SK-N-SH (cell line): Measurements from ENCODE around the gene WFDC2.

Experiments
- EP300 ChIP-seq, 2 experiments: IDR thresholded peaks; 2 replicates each; pipeline versions ENCODE4 v1.4.0 to v1.6.1; 2012; ENCODE audit warnings: borderline replicate concordance in 1 of 2, low read depth in 1 of 2, low read length in 1 of 2
- GABPA ChIP-seq: IDR thresholded peaks from 2 replicates; pipeline ENCODE4 v1.4.0; 2012; ENCODE audit warnings: low read depth, mild to moderate bottlenecking
- POLR2AphosphoS5 ChIP-seq: IDR thresholded peaks from 2 replicates; pipeline ENCODE4 v1.6.1; 2012; ENCODE audit warnings: low read depth, low read length
- RCOR1 ChIP-seq: fragments of 150-350 bp; IDR thresholded peaks from 2 replicates; pipeline ENCODE4 v1.6.1; 2017; ENCODE audit warnings: antibody characterized with exemption, low read length
- TAF1 ChIP-seq: IDR thresholded peaks from 2 replicates; pipeline ENCODE4 v1.6.1; 2012; ENCODE audit warnings: low read depth, mild to moderate bottlenecking, low read length, moderate library complexity, borderline replicate concordance
- TCF12 ChIP-seq: IDR thresholded peaks from 2 replicates; pipeline ENCODE4 v1.4.0; 2012
- USF1 ChIP-seq: IDR thresholded peaks from 2 replicates; pipeline ENCODE4 v1.4.0; 2012; ENCODE audit warnings: low read depth, borderline replicate concordance
- TF ChIP-seq, protein P1 (sequence below): fragments of 200-600 bp; sonication (generic); IDR thresholded peaks from 2 replicates; pipeline ENCODE4 v1.6.1; 2017; ENCODE audit warnings: antibody characterized with exemption, mild to moderate bottlenecking, moderate library complexity
- TF ChIP-seq, protein P2 (sequence below): IDR thresholded peaks from 2 replicates; pipeline ENCODE4 v1.4.0; 2012; ENCODE audit warnings: low read depth
- TF ChIP-seq, protein P3 (sequence below): IDR thresholded peaks from 2 replicates; pipeline ENCODE4 v1.6.1; 2012; ENCODE audit warnings: mild to moderate bottlenecking, low read depth, low read length, moderate library complexity

DNA sequence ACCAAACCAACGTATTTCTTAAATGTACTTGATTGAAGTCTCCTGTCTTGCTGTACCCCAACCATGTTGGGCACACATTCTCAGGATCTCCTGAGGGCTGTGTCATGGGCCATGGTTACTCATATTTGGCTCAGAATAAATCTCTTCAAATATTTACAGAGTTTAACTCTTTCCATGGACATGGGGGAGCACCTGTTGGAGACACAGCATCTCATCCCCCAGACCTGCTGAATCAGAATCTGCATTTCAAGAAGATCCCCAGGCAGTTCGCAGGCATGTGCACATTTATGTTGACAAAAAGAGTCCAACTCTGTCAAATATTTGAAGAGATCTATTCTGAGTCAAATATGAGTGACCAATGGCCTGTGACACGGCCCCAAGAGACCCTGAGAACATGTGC is 29.1 kb upstream of the WFDC2 start:
- TF ChIP-seq, protein P1, sequence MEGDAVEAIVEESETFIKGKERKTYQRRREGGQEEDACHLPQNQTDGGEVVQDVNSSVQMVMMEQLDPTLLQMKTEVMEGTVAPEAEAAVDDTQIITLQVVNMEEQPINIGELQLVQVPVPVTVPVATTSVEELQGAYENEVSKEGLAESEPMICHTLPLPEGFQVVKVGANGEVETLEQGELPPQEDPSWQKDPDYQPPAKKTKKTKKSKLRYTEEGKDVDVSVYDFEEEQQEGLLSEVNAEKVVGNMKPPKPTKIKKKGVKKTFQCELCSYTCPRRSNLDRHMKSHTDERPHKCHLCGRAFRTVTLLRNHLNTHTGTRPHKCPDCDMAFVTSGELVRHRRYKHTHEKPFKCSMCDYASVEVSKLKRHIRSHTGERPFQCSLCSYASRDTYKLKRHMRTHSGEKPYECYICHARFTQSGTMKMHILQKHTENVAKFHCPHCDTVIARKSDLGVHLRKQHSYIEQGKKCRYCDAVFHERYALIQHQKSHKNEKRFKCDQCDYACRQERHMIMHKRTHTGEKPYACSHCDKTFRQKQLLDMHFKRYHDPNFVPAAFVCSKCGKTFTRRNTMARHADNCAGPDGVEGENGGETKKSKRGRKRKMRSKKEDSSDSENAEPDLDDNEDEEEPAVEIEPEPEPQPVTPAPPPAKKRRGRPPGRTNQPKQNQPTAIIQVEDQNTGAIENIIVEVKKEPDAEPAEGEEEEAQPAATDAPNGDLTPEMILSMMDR = no peak
- TF ChIP-seq EP300 (IDR thresholded peaks at IDR 0.05; ENCODE audit: borderline replicate concordance in 1 of 2, low read depth in 1 of 2, low read length in 1 of 2) (no peak), POLR2AphosphoS5 (no peak), RCOR1 (no peak), GABPA (no peak), TCF12 (no peak), TAF1 (no peak), USF1 (no peak)
- TF ChIP-seq, protein P2, sequence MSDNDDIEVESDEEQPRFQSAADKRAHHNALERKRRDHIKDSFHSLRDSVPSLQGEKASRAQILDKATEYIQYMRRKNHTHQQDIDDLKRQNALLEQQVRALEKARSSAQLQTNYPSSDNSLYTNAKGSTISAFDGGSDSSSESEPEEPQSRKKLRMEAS = no peak
- TF ChIP-seq, protein P3, sequence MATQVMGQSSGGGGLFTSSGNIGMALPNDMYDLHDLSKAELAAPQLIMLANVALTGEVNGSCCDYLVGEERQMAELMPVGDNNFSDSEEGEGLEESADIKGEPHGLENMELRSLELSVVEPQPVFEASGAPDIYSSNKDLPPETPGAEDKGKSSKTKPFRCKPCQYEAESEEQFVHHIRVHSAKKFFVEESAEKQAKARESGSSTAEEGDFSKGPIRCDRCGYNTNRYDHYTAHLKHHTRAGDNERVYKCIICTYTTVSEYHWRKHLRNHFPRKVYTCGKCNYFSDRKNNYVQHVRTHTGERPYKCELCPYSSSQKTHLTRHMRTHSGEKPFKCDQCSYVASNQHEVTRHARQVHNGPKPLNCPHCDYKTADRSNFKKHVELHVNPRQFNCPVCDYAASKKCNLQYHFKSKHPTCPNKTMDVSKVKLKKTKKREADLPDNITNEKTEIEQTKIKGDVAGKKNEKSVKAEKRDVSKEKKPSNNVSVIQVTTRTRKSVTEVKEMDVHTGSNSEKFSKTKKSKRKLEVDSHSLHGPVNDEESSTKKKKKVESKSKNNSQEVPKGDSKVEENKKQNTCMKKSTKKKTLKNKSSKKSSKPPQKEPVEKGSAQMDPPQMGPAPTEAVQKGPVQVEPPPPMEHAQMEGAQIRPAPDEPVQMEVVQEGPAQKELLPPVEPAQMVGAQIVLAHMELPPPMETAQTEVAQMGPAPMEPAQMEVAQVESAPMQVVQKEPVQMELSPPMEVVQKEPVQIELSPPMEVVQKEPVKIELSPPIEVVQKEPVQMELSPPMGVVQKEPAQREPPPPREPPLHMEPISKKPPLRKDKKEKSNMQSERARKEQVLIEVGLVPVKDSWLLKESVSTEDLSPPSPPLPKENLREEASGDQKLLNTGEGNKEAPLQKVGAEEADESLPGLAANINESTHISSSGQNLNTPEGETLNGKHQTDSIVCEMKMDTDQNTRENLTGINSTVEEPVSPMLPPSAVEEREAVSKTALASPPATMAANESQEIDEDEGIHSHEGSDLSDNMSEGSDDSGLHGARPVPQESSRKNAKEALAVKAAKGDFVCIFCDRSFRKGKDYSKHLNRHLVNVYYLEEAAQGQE = no peak
